ENCODE results near the gene TRPV5.

The TRPV5 gene

GRCh38 chr7:142864980-142865747 is 68.4 kb downstream of the TRPV5 start:
- no peaks in the 10 kb centered on the region for H3K36me3 ChIP-seq (replicated peaks; ENCODE audit: low read depth, low read length)
- no peak overlapping the region for H3K27ac ChIP-seq (ENCODE audit: low read length)
- H2AFZ ChIP-seq (ENCODE audit: low read depth, low read length): no peak overlapping the region
- H3K9ac ChIP-seq (ENCODE audit: low read length): no peak overlapping the region
- TF ChIP-seq EZH2phosphoT487 (IDR thresholded peaks at IDR 0.05; ENCODE audit: low read depth) (no peak), CTCF (IDR thresholded peaks at IDR 0.05; ENCODE audit: low read depth, low read length) (no peak)
- H4K20me1 ChIP-seq (ENCODE audit: insufficient read depth, low read length): no peaks in the 10 kb centered on the region
- H3K9me3 ChIP-seq (ENCODE audit: insufficient read depth, low read length): no peaks in the 10 kb centered on the region
- H3K27me3 ChIP-seq (ENCODE audit: low read depth, low read length): peaks cover 21% of the 10 kb centered on the region
- no peak overlapping the region for H3K4me3 ChIP-seq (ENCODE audit: low read length)
- H3K4me1 ChIP-seq (ENCODE audit: low read length): no peaks in the 10 kb centered on the region
- H3K4me2 ChIP-seq (ENCODE audit: low read length): no peak overlapping the region
- H3K79me2 ChIP-seq (ENCODE audit: low read length): no peaks in the 10 kb centered on the region

GRCh38 chr7:142863891-142864685 is 69.5 kb downstream of the TRPV5 start:
- Histone ChIP-seq H4K20me1 (ENCODE audit: insufficient read depth, low read length) (no peaks in the 10 kb centered on the region), H3K9me3 (ENCODE audit: insufficient read depth, low read length) (no peaks in the 10 kb centered on the region), H3K27me3 (ENCODE audit: low read depth, low read length) (peaks cover 30% of the 10 kb centered on the region), H3K9ac (ENCODE audit: low read length) (no peak overlapping the region), H3K4me2 (ENCODE audit: low read length) (no peak overlapping the region), H3K4me3 (ENCODE audit: low read length) (no peak overlapping the region), H2AFZ (ENCODE audit: low read depth, low read length) (no peak overlapping the region), H3K27ac (ENCODE audit: low read length) (no peak overlapping the region), H3K4me1 (ENCODE audit: low read length) (no peaks in the 10 kb centered on the region), H3K79me2 (ENCODE audit: low read length) (no peaks in the 10 kb centered on the region), H3K36me3 (replicated peaks; ENCODE audit: low read depth, low read length) (no peaks in the 10 kb centered on the region)
- TF ChIP-seq CTCF (IDR thresholded peaks at IDR 0.05; ENCODE audit: low read depth, low read length) (no peak), EZH2phosphoT487 (IDR thresholded peaks at IDR 0.05; ENCODE audit: low read depth) (no peak)

- Histone ChIP-seq H3K27ac (ENCODE audit: low read length) (no peak overlapping the region), H3K9ac (ENCODE audit: low read length) (no peak overlapping the region), H3K9me3 (ENCODE audit: insufficient read depth, low read length) (no peaks in the 10 kb centered on the region), H3K4me1 (ENCODE audit: low read length) (no peaks in the 10 kb centered on the region), H4K20me1 (ENCODE audit: insufficient read depth, low read length) (no peaks in the 10 kb centered on the region), H3K79me2 (ENCODE audit: low read length) (no peaks in the 10 kb centered on the region), H3K36me3 (replicated peaks; ENCODE audit: low read depth, low read length) (no peaks in the 10 kb centered on the region), H3K4me3 (ENCODE audit: low read length) (no peak overlapping the region), H3K27me3 (ENCODE audit: low read depth, low read length) (peaks cover 33% of the 10 kb centered on the region), H3K4me2 (ENCODE audit: low read length) (no peak overlapping the region), H2AFZ (ENCODE audit: low read depth, low read length) (no peak overlapping the region)
- no peak for TF ChIP-seq EZH2phosphoT487 (IDR thresholded peaks at IDR 0.05; ENCODE audit: low read depth)
- no peak for TF ChIP-seq CTCF (IDR thresholded peaks at IDR 0.05; ENCODE audit: low read depth, low read length)
Observed at GRCh38 chr7:142862786-142863400, 70.7 kb downstream of the TRPV5 start.

GRCh38 chr7:142862351-142862750 is 71.2 kb downstream of the TRPV5 start:
- no peaks in the 10 kb centered on the region for H3K36me3 ChIP-seq (replicated peaks; ENCODE audit: low read depth, low read length)
- no peaks in the 10 kb centered on the region for H3K79me2 ChIP-seq (ENCODE audit: low read length)
- no peak overlapping the region for H3K4me3 ChIP-seq (ENCODE audit: low read length)
- no peaks in the 10 kb centered on the region for H3K4me1 ChIP-seq (ENCODE audit: low read length)
- H2AFZ ChIP-seq (ENCODE audit: low read depth, low read length): no peak overlapping the region
- TF ChIP-seq CTCF (IDR thresholded peaks at IDR 0.05; ENCODE audit: low read depth, low read length) (no peak), EZH2phosphoT487 (IDR thresholded peaks at IDR 0.05; ENCODE audit: low read depth) (no peak)
- H3K27ac ChIP-seq (ENCODE audit: low read length): no peak overlapping the region
- peaks cover 33% of the 10 kb centered on the region for H3K27me3 ChIP-seq (ENCODE audit: low read depth, low read length)
- H3K9ac ChIP-seq (ENCODE audit: low read length): no peak overlapping the region
- no peaks in the 10 kb centered on the region for H3K9me3 ChIP-seq (ENCODE audit: insufficient read depth, low read length)
- no peak overlapping the region for H3K4me2 ChIP-seq (ENCODE audit: low read length)
- H4K20me1 ChIP-seq (ENCODE audit: insufficient read depth, low read length): no peaks in the 10 kb centered on the region
